Activated B cell treated with CpG ODN at 0.5 μM for 24 hours (primary cell): ENCODE measurements around the gene TNFSF18. TPM values are rescaled to one million over a fixed set of nuclear protein-coding genes. Genes with fewer than 3 reads are reported as not detected.

ENCODE experiments used
- ATAC-seq: fragments of 200-7000 bp; cut with Tn5 transposase; one replicate; pipeline ENCODE4 v1.10.0; 2021; ENCODE audit warnings: low read depth, mild to moderate bottlenecking, moderate library complexity
- CTCF ChIA-PET: fragments of 350-600 bp; sonication (Branson Sonifier 250); formaldehyde crosslinking; loops from one replicate; lab custom pipeline; 2021; ENCODE audit warnings: antibody characterized with exemption; lab: Charles Lee
- POLR2A ChIA-PET: fragments of 350-600 bp; sonication (Branson Sonifier 250); formaldehyde crosslinking; loops from one replicate; lab custom pipeline; 2021; ENCODE audit warnings: antibody characterized with exemption; lab: Charles Lee
- DNase-seq: peaks from one replicate; pipeline ENCODE4 v3.0.0; 2022
- H3K27ac Mint-ChIP-seq: one replicate; pipeline ENCODE4 v1.8.0; 2020; ENCODE audit warnings: mixed read lengths
- H3K27me3 Mint-ChIP-seq: one replicate; pipeline ENCODE4 v1.8.0; 2021; ENCODE audit warnings: mixed read lengths
- H3K36me3 Mint-ChIP-seq: one replicate; pipeline ENCODE4 v1.8.0; 2021; ENCODE audit warnings: low read depth, mixed read lengths
- H3K4me1 Mint-ChIP-seq: one replicate; pipeline ENCODE4 v1.8.0; 2021; ENCODE audit warnings: mixed read lengths
- H3K4me3 Mint-ChIP-seq: one replicate; pipeline ENCODE4 v1.8.0; 2020; ENCODE audit warnings: mild to moderate bottlenecking, mixed read lengths
- H3K9me3 Mint-ChIP-seq: one replicate; pipeline ENCODE4 v1.8.0; 2020; ENCODE audit warnings: mixed read lengths
- intact Hi-C: fragments of 100-400 bp; cut with micrococcal nuclease; formaldehyde crosslinking; loops from one replicate; pipeline ENCODE4 v1.15.1; 2024
- total RNA-seq: library from RNA; stranded (reverse); gene quantifications from 2 replicates; pipeline ENCODE4 v1.2.3, GENCODE V29; 2022
- TF ChIP-seq, protein P1 (sequence below): fragments of 200-600 bp; IDR thresholded peaks from one replicate; pipeline ENCODE4 v1.8.0; 2022; ENCODE audit warnings: antibody characterized with exemption, mild to moderate bottlenecking

Gene TNFSF18
- total RNA-seq, 1 donor from 2014 or later, result not detected

DNA sequence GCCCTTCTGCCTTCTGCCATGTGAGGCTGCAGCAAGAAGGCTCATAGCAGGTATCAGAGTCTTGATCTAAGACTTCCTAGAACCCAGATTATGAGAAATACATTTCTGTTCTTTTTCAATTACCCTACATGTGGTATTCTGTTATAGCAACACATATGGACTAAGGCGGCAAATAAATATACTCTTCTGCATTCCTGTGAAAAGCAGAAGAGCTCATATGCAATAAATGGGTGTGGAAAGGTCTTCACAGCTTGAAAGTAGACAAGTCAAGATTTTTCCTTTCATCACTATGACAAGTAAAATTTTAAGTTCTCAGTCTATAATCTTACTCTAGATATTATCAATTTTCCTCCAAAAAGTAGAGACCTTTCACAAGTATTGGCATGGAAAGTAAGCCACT, 36.6 kb downstream of the TNFSF18 start:
- ATAC-seq, result no peak
- TF ChIP-seq, protein P1, sequence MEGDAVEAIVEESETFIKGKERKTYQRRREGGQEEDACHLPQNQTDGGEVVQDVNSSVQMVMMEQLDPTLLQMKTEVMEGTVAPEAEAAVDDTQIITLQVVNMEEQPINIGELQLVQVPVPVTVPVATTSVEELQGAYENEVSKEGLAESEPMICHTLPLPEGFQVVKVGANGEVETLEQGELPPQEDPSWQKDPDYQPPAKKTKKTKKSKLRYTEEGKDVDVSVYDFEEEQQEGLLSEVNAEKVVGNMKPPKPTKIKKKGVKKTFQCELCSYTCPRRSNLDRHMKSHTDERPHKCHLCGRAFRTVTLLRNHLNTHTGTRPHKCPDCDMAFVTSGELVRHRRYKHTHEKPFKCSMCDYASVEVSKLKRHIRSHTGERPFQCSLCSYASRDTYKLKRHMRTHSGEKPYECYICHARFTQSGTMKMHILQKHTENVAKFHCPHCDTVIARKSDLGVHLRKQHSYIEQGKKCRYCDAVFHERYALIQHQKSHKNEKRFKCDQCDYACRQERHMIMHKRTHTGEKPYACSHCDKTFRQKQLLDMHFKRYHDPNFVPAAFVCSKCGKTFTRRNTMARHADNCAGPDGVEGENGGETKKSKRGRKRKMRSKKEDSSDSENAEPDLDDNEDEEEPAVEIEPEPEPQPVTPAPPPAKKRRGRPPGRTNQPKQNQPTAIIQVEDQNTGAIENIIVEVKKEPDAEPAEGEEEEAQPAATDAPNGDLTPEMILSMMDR, result no peak
- CTCF ChIA-PET, result no interaction called here
- POLR2A ChIA-PET, result no interaction called here
- intact Hi-C loops, result no loop called here
- no peaks in the 10 kb centered on the region for H3K9me3 Mint-ChIP-seq
- H3K27ac Mint-ChIP-seq, result no peak overlapping the region
- H3K4me1 Mint-ChIP-seq, result peaks cover 40% of the 10 kb centered on the region
- no peaks in the 10 kb centered on the region for H3K27me3 Mint-ChIP-seq
- H3K4me3 Mint-ChIP-seq, result no peak overlapping the region
- H3K36me3 Mint-ChIP-seq, result no peaks in the 10 kb centered on the region
- no peak for DNase-seq

DNA sequence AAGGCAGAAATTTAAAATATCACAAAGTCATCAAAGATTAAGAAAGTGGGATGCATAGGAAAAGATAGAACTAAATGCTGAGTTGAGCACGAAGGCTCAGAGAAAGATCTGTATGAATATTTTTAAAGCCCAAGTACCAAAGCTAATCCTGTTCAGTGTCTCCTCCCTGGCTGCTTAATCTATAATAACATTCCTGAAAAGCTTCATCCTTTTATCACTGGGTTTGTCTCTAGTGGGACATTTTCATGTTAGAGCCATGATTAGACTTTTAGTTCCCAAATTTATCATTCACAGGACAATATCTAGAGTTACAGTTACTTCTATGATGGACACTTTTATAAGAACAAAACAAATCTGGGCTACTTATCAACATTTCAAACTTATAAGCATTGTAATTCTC, 38.6 kb downstream of the TNFSF18 start:
- TF ChIP-seq, protein P1, result no peak
- CTCF ChIA-PET, result no interaction called here
- Mint-ChIP-seq H3K9me3 (no peaks in the 10 kb centered on the region), H3K4me3 (no peak overlapping the region), H3K27ac (no peak overlapping the region), H3K4me1 (peaks cover 20% of the 10 kb centered on the region), H3K36me3 (no peaks in the 10 kb centered on the region), H3K27me3 (no peaks in the 10 kb centered on the region)
- intact Hi-C loops, result no loop called here
- POLR2A ChIA-PET, result interaction anchor here (0.9 kb wide), 1 partner anchor 7 kb away, joined by 7 read pairs; no protein-coding TSS in a partner anchor
- DNase-seq, result no peak
- no peak for ATAC-seq

DNA sequence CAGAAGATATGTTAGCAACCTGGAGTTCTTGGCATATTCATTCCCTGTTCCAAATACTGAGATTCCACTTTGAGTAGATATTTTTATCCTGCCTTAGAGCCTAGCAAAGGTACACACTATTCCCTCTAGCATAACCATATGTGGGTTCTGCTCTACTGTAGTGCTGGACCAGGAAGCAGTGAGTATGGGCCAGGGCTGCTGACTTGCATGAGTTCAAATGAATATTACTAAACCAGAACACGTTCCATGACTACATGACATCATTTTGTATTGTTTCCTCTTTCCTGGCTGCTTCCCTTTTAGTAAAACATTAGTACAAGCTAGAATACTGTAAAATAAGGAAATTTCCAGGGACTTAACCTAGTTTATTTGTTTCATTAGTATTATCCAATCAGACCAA, 41.1 kb downstream of the TNFSF18 start:
- intact Hi-C loops, result no loop called here
- H3K27me3 Mint-ChIP-seq, result no peaks in the 10 kb centered on the region
- H3K9me3 Mint-ChIP-seq, result no peaks in the 10 kb centered on the region
- TF ChIP-seq, protein P1, result no peak
- ATAC-seq, result no peak
- POLR2A ChIA-PET, result no interaction called here
- CTCF ChIA-PET, result no interaction called here
- no peaks in the 10 kb centered on the region for H3K4me1 Mint-ChIP-seq
- H3K4me3 Mint-ChIP-seq, result no peak overlapping the region
- H3K36me3 Mint-ChIP-seq, result no peaks in the 10 kb centered on the region
- DNase-seq, result no peak
- H3K27ac Mint-ChIP-seq, result no peak overlapping the region

DNA sequence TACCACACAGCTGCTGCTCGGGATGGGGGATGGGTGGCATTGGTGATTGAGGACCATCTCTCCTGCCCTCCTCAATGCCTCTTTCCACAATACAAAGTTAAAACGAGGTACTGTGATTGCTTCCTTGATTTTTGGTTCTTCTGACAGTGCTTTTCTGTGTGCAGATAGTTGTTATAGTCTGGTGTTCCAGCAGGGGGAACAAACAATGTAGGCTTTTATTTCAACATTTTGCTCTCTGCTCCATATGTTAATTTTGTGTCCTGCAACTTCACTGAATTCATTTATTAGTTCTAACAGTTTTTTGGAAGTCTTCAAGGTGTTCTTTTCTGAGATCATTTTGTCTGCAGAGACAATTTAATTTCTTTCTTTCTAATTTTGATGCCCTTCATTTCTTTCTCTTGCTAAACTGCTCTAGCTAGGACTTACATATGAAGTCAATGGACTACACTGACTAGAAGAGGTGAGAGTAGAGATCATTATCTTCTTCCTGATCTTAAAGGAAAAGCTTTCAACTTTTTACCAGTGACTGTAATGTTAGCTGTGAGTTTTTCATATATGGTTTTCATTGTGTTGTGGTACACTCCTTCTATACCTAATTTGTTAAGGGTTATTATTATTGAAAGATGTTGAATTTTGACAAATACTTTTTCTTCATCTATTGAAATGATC, 45.4 kb downstream of the TNFSF18 start:
- ATAC-seq, result no peak
- ChIA-PET POLR2A (no interaction called here), CTCF (interaction anchor here (0.8 kb wide), 1 partner anchor 12 kb away, joined by 3 read pairs; no protein-coding TSS in a partner anchor)
- Mint-ChIP-seq H3K36me3 (no peaks in the 10 kb centered on the region), H3K27me3 (no peaks in the 10 kb centered on the region), H3K27ac (no peak overlapping the region), H3K4me1 (no peaks in the 10 kb centered on the region), H3K9me3 (peaks cover 14% of the 10 kb centered on the region), H3K4me3 (no peak overlapping the region)
- intact Hi-C loops, result no loop called here
- TF ChIP-seq, protein P1, result no peak
- DNase-seq, result no peak

DNA sequence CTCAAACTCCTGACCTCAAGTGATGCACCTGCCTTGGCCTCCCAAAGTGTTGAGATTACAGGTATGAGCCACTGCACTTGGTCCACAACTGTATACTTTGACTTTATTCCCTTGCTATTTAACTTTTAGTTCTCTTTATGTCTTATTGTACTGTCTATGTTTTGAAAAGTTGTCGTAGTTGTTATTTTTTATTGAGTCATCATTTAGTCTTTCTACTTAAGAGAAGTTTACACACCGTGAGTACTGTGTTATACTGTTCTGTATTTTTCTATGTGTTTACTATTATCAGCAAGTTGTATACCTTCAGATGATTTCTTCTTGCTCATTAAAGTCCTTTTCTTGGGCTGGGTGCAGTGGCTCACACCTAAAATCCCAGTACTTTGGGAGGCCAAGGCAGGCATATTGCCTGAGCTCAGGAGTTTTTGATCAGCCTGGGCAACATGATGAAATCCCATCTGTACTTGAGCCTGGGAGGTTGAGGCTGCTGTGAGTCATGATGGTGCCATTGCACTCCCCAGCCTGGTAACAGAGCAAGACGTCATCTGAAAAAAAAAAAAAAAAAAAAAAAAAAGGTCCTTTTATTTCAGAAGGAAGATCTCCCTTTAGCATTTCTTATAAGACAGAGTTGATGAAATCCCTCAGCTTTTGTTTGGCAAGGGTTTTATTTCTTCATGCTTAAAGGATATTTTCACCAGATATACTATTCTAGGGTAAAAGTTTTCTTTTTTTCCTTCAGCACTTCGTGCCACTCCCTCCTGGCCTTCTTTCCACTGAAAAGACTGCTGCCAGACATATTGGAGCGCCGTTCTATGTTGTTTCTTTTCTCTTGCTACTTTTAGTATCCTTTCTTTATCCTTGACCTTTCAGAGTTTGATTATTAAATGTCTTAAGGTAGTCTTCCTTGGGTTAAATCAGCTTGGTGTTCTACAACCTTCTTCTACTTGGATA, 47.6 kb downstream of the TNFSF18 start:
- ChIA-PET CTCF (no interaction called here), POLR2A (no interaction called here)
- Mint-ChIP-seq H3K4me3 (no peak overlapping the region), H3K27me3 (no peaks in the 10 kb centered on the region), H3K4me1 (no peaks in the 10 kb centered on the region), H3K36me3 (no peaks in the 10 kb centered on the region), H3K9me3 (peaks cover 19% of the 10 kb centered on the region), H3K27ac (no peak overlapping the region)
- ATAC-seq (no peak), DNase-seq (no peak)
- TF ChIP-seq, protein P1, result no peak
- intact Hi-C loops, result no loop called here
